ENCODE measurements around the gene NEMP1. TPM values are rescaled to one million over a fixed set of nuclear protein-coding genes. Genes with fewer than 3 reads are reported as not detected.
A peak's percentile ranks its signal among the peaks of the same experiment; 100 is the strongest.

NEMP1 gene
- total RNA-seq, 2 experiments from 2014 or later, result 7.2 to 9.9 TPM

GRCh38 chr12:57112492-57113294 lies 34.1 kb upstream of the NEMP1 start:
- ChIA-PET POLR2A (interaction anchor here (0.6 to 10.4 kb wide), 34 partner anchors 9 to 1374 kb away, joined by 3 to 344 read pairs (median 8); partner anchors contain the start of genes LRP1, NAB2, NACA and NEMP1), CTCF (interaction anchor here (0.6 to 5.1 kb wide), 23 partner anchors 9 to 356 kb away, joined by 3 to 141 read pairs (median 9); partner anchors contain the start of genes LRP1, MYO1A, NAB2 and NEMP1)
- ATAC-seq (ENCODE audit: poor library complexity) (no peak), DNase-seq (peak in 1 of 14 experiments; percentile 33)
- Mint-ChIP-seq H3K4me3 (peak overlapping the region; percentile 96), H3K4me1 (ENCODE audit: low read depth) (peaks cover 38% of the 10 kb centered on the region), H3K27me3 (peaks cover 4% of the 10 kb centered on the region), H3K9me3 (no peaks in the 10 kb centered on the region), H3K36me3 (ENCODE audit: low read depth) (peaks cover 40% of the 10 kb centered on the region), H3K27ac (peak overlapping the region; percentile 94)
- no peaks in the 10 kb centered on the region for H3K9me3 ChIP-seq (ENCODE audit: control insufficient read depth in 1 of 2, insufficient read depth in 1 of 2, low read length in 2 of 2)
- H3K27ac ChIP-seq (ENCODE audit: low read depth in 1 of 2, low read length in 2 of 2), result peak overlapping the region; percentile 100
- no peaks in the 10 kb centered on the region for H3K27me3 ChIP-seq (ENCODE audit: control insufficient read depth in 1 of 2, insufficient read depth in 2 of 2, low read length in 2 of 2)
- intact Hi-C loops (cut with DNase I, micrococcal nuclease), result loop anchor here (1.0 kb wide), 5 partner anchors 43 to 355 kb away; no protein-coding TSS in a partner anchor
- peaks cover 10% of the 10 kb centered on the region for H3K36me3 ChIP-seq (ENCODE audit: insufficient read depth, low read length)
- peak; percentile 79 for TF ChIP-seq CTCF (IDR thresholded peaks at IDR 0.05)
- H3K4me1 ChIP-seq (ENCODE audit: insufficient read depth, low read length), result peaks cover 44% of the 10 kb centered on the region
- peak overlapping the region; percentile 95 for H3K4me3 ChIP-seq (ENCODE audit: low read length)

GRCh38 chr12:57111031-57111734 lies 32.6 kb upstream of the NEMP1 start, which contains the start of gene STAT6:
STAT6 (minus strand) TSS chr12:57111362; CDS start chr12:57108278, 3,084 bp downstream.
- peaks cover 55% of the 10 kb centered on the region for H3K36me3 Mint-ChIP-seq (ENCODE audit: low read depth)
- Histone ChIP-seq H3K9me3 (ENCODE audit: control insufficient read depth in 1 of 2, insufficient read depth in 1 of 2, low read length in 2 of 2) (no peaks in the 10 kb centered on the region), H3K36me3 (ENCODE audit: insufficient read depth, low read length) (peaks cover 25% of the 10 kb centered on the region), H3K27ac (ENCODE audit: low read depth in 1 of 2, low read length in 2 of 2) (peak within 1 kb of the TSS; percentile 100), H3K4me3 (ENCODE audit: low read length) (peak within 1 kb of the TSS; percentile 95), H3K4me1 (ENCODE audit: insufficient read depth, low read length) (peaks cover 57% of the 10 kb centered on the region), H3K27me3 (ENCODE audit: control insufficient read depth in 1 of 2, insufficient read depth in 2 of 2, low read length in 2 of 2) (no peaks in the 10 kb centered on the region)
- TF ChIP-seq CTCF (IDR thresholded peaks at IDR 0.05), result no peak
- peak; percentile 64 for ATAC-seq (ENCODE audit: poor library complexity)
- H3K4me3 Mint-ChIP-seq, result peak within 1 kb of the TSS; percentile 96
- H3K27me3 Mint-ChIP-seq, result peaks cover 4% of the 10 kb centered on the region
- CTCF ChIA-PET, result interaction anchor here (1.2 to 5.1 kb wide), 16 partner anchors 9 to 475 kb away, joined by 3 to 141 read pairs (median 12); partner anchors contain the start of genes LRP1, MYO1A, NAB2 and NEMP1
- POLR2A ChIA-PET, result interaction anchor here (0.6 to 10.4 kb wide), 40 partner anchors 10 to 1282 kb away, joined by 3 to 344 read pairs (median 6); partner anchors contain the start of genes BAZ2A, CDK4, DDIT3 and DNAJC14
- DNase-seq, result peak; percentile 69 to 96 (median 80)
- H3K27ac Mint-ChIP-seq, result peak within 1 kb of the TSS; percentile 94
- intact Hi-C loops (cut with DNase I, micrococcal nuclease), result loop anchor here (1.0 kb wide), 1 partner anchor 23 kb away; no protein-coding TSS in a partner anchor
- H3K9me3 Mint-ChIP-seq, result no peaks in the 10 kb centered on the region
- peaks cover 53% of the 10 kb centered on the region for H3K4me1 Mint-ChIP-seq (ENCODE audit: low read depth)
